ENCODE results near the gene KLRC4.
A peak's percentile ranks its signal among the peaks of the same experiment; 100 is the strongest.
"Not testable (repeated sequence)": the region's sequence is repeated elsewhere in the genome, so short reads cannot be mapped to it uniquely, and the experiment has no call there.

The KLRC4 gene

GRCh38 chr12:10409392-10409791 lies at the start of gene KLRC4:
KLRC4 (minus strand) TSS chr12:10409757; CDS start chr12:10409575, 182 bp downstream.
- Histone ChIP-seq H3K27ac (peak within 1 kb of the TSS in 1 of 21 experiments; percentile 69), H3K4me3 (no peak within 1 kb of the TSS)

- H3K27ac ChIP-seq: no peak overlapping the region
- H3K4me3 ChIP-seq: no peak overlapping the region
Measured at GRCh38 chr12:10457760-10458159, 48.2 kb upstream of the KLRC4 start.

GRCh38 chr12:10456856-10457255 lies 47.3 kb upstream of the KLRC4 start:
- Histone ChIP-seq H3K4me3 (no peak overlapping the region), H3K27ac (no peak overlapping the region)

- no peak overlapping the region for H3K4me3 ChIP-seq
Measured at GRCh38 chr12:10455766-10456165, 46.2 kb upstream of the KLRC4 start.

GRCh38 chr12:10454531-10454930 lies 45.0 kb upstream of the KLRC4 start:
- Histone ChIP-seq H3K27ac (no peak overlapping the region), H3K4me3 (no peak overlapping the region)

More at GRCh38 chr12:10455766-10456165, 46.2 kb upstream of the KLRC4 start:
- no peak overlapping the region for H3K27ac ChIP-seq

GRCh38 chr12:10453156-10453555 lies 43.6 kb upstream of the KLRC4 start, which contains the start of gene KLRC1:
KLRC1 (minus strand) TSS chr12:10453377; CDS start chr12:10451156, 2,221 bp downstream.
- no peak within 1 kb of the TSS for H3K4me3 ChIP-seq
- H3K27ac ChIP-seq: no peak within 1 kb of the TSS

GRCh38 chr12:10448236-10448635 lies 38.7 kb upstream of the KLRC4 start:
- no peak overlapping the region for H3K4me3 ChIP-seq

GRCh38 chr12:10446052-10446451 lies 36.5 kb upstream of the KLRC4 start:
- H3K4me3 ChIP-seq, H3K27ac ChIP-seq: not testable (repeated sequence)

More at GRCh38 chr12:10448236-10448635, 38.7 kb upstream of the KLRC4 start:
- H3K27ac ChIP-seq: no peak overlapping the region

GRCh38 chr12:10441144-10441543 lies 31.6 kb upstream of the KLRC4 start:
- H3K27ac ChIP-seq, H3K4me3 ChIP-seq: not testable (repeated sequence)

GRCh38 chr12:10439608-10440274 lies 30.2 kb upstream of the KLRC4 start:
- H3K4me3 ChIP-seq, H3K27ac ChIP-seq: not testable (repeated sequence)

GRCh38 chr12:10437601-10438000 lies 28.0 kb upstream of the KLRC4 start:
- not testable (repeated sequence) for H3K27ac ChIP-seq

GRCh38 chr12:10435816-10436215 lies 26.3 kb upstream of the KLRC4 start, which contains the start of gene KLRC2:
KLRC2 (minus strand) TSS chr12:10436010; CDS start chr12:10435986, 24 bp downstream.
- not testable (repeated sequence) for H3K4me3 ChIP-seq, H3K27ac ChIP-seq

More at GRCh38 chr12:10437601-10438000, 28.0 kb upstream of the KLRC4 start:
- H3K4me3 ChIP-seq: not testable (repeated sequence)

GRCh38 chr12:10430623-10431022 lies 21.1 kb upstream of the KLRC4 start:
- H3K4me3 ChIP-seq, H3K27ac ChIP-seq: not testable (repeated sequence)

- not testable (repeated sequence) for H3K4me3 ChIP-seq, H3K27ac ChIP-seq
Measured at GRCh38 chr12:10425938-10426337, 16.4 kb upstream of the KLRC4 start.

GRCh38 chr12:10424260-10424899 lies 14.8 kb upstream of the KLRC4 start:
- not testable (repeated sequence) for H3K4me3 ChIP-seq

GRCh38 chr12:10422159-10422558 lies 12.6 kb upstream of the KLRC4 start:
- not testable (repeated sequence) for H3K27ac ChIP-seq, H3K4me3 ChIP-seq

More at GRCh38 chr12:10424260-10424899, 14.8 kb upstream of the KLRC4 start:
- not testable (repeated sequence) for H3K27ac ChIP-seq

- not testable (repeated sequence) for H3K27ac ChIP-seq, H3K4me3 ChIP-seq
Measured at GRCh38 chr12:10420334-10420733, 10.8 kb upstream of the KLRC4 start, which contains the start of gene KLRC3. KLRC3 (minus strand) TSS chr12:10420595; CDS start chr12:10420550, 45 bp downstream.

GRCh38 chr12:10408842-10409241 lies 715 bp downstream of the KLRC4 start:
- no peak overlapping the region for H3K4me3 ChIP-seq
- H3K27ac ChIP-seq: peak overlapping the region in 1 of 21 experiments; percentile 69

- Histone ChIP-seq H3K4me3 (no peak overlapping the region), H3K27ac (peak overlapping the region in 4 of 21 experiments; percentile 7 to 69 (median 16))
Measured at GRCh38 chr12:10406725-10407124, 2.8 kb downstream of the KLRC4 start.

GRCh38 chr12:10405294-10405693 lies 4.3 kb downstream of the KLRC4 start:
- no peak overlapping the region for H3K4me3 ChIP-seq

GRCh38 chr12:10404798-10405197 lies 4.8 kb downstream of the KLRC4 start:
- Histone ChIP-seq H3K27ac (no peak overlapping the region), H3K4me3 (no peak overlapping the region)

More at GRCh38 chr12:10405294-10405693, 4.3 kb downstream of the KLRC4 start:
- peak overlapping the region in 1 of 21 experiments; percentile 69 for H3K27ac ChIP-seq

All from skin epidermis (tissue), 12 donors.